Tibial artery (tissue), 4 donors: ENCODE measurements around the gene ZMIZ1.

Experiments
- DNase-seq, 2 donors: peaks; one replicate each; pipeline ENCODE4 v3.0.0-alpha.2; 2019
- H3K27ac ChIP-seq, 2 donors: fragments of 200-600 bp; sonication (generic) in 1 of 2; 1 replicate in 1 of 2; 2 replicates in 1 of 2; pipeline ENCODE4 v1.5.1; 2018 to 2019; ENCODE audit warnings: mild to moderate bottlenecking in 1 of 2
- H3K27me3 ChIP-seq, 2 donors: fragments of 200-600 bp; sonication (generic) in 1 of 2; one replicate each; pipeline versions ENCODE4 v1.5.1 to v1.6.0; 2016 to 2019
- H3K36me3 ChIP-seq, 3 donors: fragments of 200-600 bp; sonication (generic) in 2 of 3; one replicate each; pipeline ENCODE4 v1.5.1; 2016 to 2019; ENCODE audit warnings: mild to moderate bottlenecking in 2 of 3
- H3K4me1 ChIP-seq, 4 donors: fragments of 200-600 bp; sonication (generic) in 2 of 4; 1 replicate in 3 of 4; 2 replicates in 1 of 4; pipeline ENCODE4 v1.5.1; 2016 to 2019
- H3K4me3 ChIP-seq, 2 donors: fragments of 200-600 bp; sonication (generic) in 1 of 2; 1 replicate in 1 of 2; 2 replicates in 1 of 2; pipeline ENCODE4 v1.5.1; 2018 to 2019; ENCODE audit warnings: mild to moderate bottlenecking in 2 of 2
- H3K9me3 ChIP-seq, 3 donors: fragments of 200-600 bp; sonication (generic) in 1 of 3; one replicate each; pipeline ENCODE4 v1.5.1; 2016 to 2019
- CTCF ChIP-seq, 2 experiments: fragments of 200-600 bp in 1 of 2; fragments of 450-650 bp in 1 of 2; IDR thresholded peaks; one replicate each; pipeline ENCODE4 v1.5.1; 2017 to 2019; ENCODE audit warnings: antibody characterized with exemption in 2 of 2, mild to moderate bottlenecking in 1 of 2, moderate library complexity in 1 of 2
- intact Hi-C: fragments of 100-400 bp; cut with DNase I; formaldehyde crosslinking; loops from one replicate; pipeline ENCODE4 v1.15.0; 2023; ENCODE audit warnings: low total_unique reads

ZMIZ1 gene

GRCh38 chr10:79072994-79073645, 4.4 kb downstream of the ZMIZ1 start:
- H3K36me3 ChIP-seq, result no peaks in the 10 kb centered on the region
- no peak overlapping the region for H3K4me3 ChIP-seq
- H3K9me3 ChIP-seq, result no peaks in the 10 kb centered on the region
- H3K27me3 ChIP-seq, result no peaks in the 10 kb centered on the region
- DNase-seq, result no peak
- H3K27ac ChIP-seq, result peak overlapping the region; percentile 97 to 100
- intact Hi-C loops, result loop anchor here (5.0 kb wide), 1 partner anchor 84 kb away; no protein-coding TSS in a partner anchor
- no peak for TF ChIP-seq CTCF (IDR thresholded peaks at IDR 0.05)
- H3K4me1 ChIP-seq, result peaks cover 9 to 69% (median 50%) of the 10 kb centered on the region in 4 donors

- Histone ChIP-seq H3K27ac (peak overlapping the region in 1 of 2 donors; percentile 100), H3K27me3 (no peaks in the 10 kb centered on the region), H3K36me3 (no peaks in the 10 kb centered on the region), H3K4me1 (peaks cover 9 to 75% (median 50%) of the 10 kb centered on the region in 4 donors), H3K4me3 (no peak overlapping the region), H3K9me3 (no peaks in the 10 kb centered on the region)
- intact Hi-C loops, result loop anchor here (5.0 kb wide), 1 partner anchor 83 kb away; no protein-coding TSS in a partner anchor
- DNase-seq, result peak; percentile 69 to 77
- TF ChIP-seq CTCF (IDR thresholded peaks at IDR 0.05), result no peak
Observed at GRCh38 chr10:79073784-79074432, 5.1 kb downstream of the ZMIZ1 start.

GRCh38 chr10:79074732-79075131, 6.0 kb downstream of the ZMIZ1 start:
- no peak for TF ChIP-seq CTCF (IDR thresholded peaks at IDR 0.05)
- Histone ChIP-seq H3K27ac (no peak overlapping the region), H3K27me3 (no peaks in the 10 kb centered on the region), H3K36me3 (no peaks in the 10 kb centered on the region), H3K4me1 (peaks cover 9 to 83% (median 58%) of the 10 kb centered on the region in 4 donors), H3K4me3 (no peak overlapping the region), H3K9me3 (no peaks in the 10 kb centered on the region)
- no peak for DNase-seq
- intact Hi-C loops, result loop anchor here (5.0 kb wide), 1 partner anchor 83 kb away; no protein-coding TSS in a partner anchor

GRCh38 chr10:79075418-79075817, 6.7 kb downstream of the ZMIZ1 start:
- Histone ChIP-seq H3K27ac (no peak overlapping the region), H3K4me1 (peaks cover 9 to 90% (median 63%) of the 10 kb centered on the region in 4 donors), H3K4me3 (no peak overlapping the region), H3K27me3 (no peaks in the 10 kb centered on the region), H3K9me3 (no peaks in the 10 kb centered on the region), H3K36me3 (no peaks in the 10 kb centered on the region)
- TF ChIP-seq CTCF (IDR thresholded peaks at IDR 0.05), result no peak
- no peak for DNase-seq
- intact Hi-C loops, result no loop called here

- H3K9me3 ChIP-seq, result no peaks in the 10 kb centered on the region
- intact Hi-C loops, result no loop called here
- H3K27me3 ChIP-seq, result no peaks in the 10 kb centered on the region
- no peak overlapping the region for H3K4me3 ChIP-seq
- no peak for TF ChIP-seq CTCF (IDR thresholded peaks at IDR 0.05)
- H3K36me3 ChIP-seq, result no peaks in the 10 kb centered on the region
- DNase-seq, result no peak
- no peak overlapping the region for H3K27ac ChIP-seq
- H3K4me1 ChIP-seq, result peaks cover 17 to 98% (median 69%) of the 10 kb centered on the region in 4 donors
Observed at GRCh38 chr10:79077488-79078173, 8.9 kb downstream of the ZMIZ1 start.
